Type B pancreatic cell (in vitro differentiated cells): Measurements from ENCODE around the gene PDE4C. TPM values are rescaled to one million over a fixed set of nuclear protein-coding genes. Genes with fewer than 3 reads are reported as not detected.

ENCODE experiments used
- DNase-seq: peaks from one replicate; pipeline ENCODE4 v3.0.0; 2021; ENCODE audit warnings: mixed read lengths; ENCODE audit not compliant: unreplicated experiment; ENCODE audit errors: extremely low spot score
- H3K27ac Mint-ChIP-seq: 2 replicates; pipeline ENCODE4 v1.8.0; 2021; ENCODE audit warnings: mild to moderate bottlenecking, mixed read lengths
- H3K27me3 Mint-ChIP-seq: 2 replicates; pipeline ENCODE4 v1.8.0; 2021; ENCODE audit warnings: mixed read lengths
- H3K36me3 Mint-ChIP-seq: 2 replicates; pipeline ENCODE4 v1.8.0; 2021; ENCODE audit warnings: mixed read lengths
- H3K4me1 Mint-ChIP-seq: one replicate; pipeline ENCODE4 v1.8.0; 2021; ENCODE audit warnings: mixed read lengths; ENCODE audit not compliant: unreplicated experiment
- H3K4me3 Mint-ChIP-seq: 2 replicates; pipeline ENCODE4 v1.8.0; 2021; ENCODE audit warnings: mild to moderate bottlenecking, mixed read lengths
- H3K9me3 Mint-ChIP-seq: 2 replicates; pipeline ENCODE4 v1.8.0; 2021; ENCODE audit warnings: mixed read lengths
- total RNA-seq: library from RNA; stranded (reverse); gene quantifications from 2 replicates; pipeline ENCODE4 v1.2.1, GENCODE V29; 2021; ENCODE audit warnings: low replicate concordance
- TF ChIP-seq, protein P1 (sequence below): fragments of 200-600 bp; sonication (generic); conservative IDR thresholded peaks from 2 replicates; pipeline ENCODE4 v1.5.0; 2021; ENCODE audit warnings: antibody characterized with exemption, mild to moderate bottlenecking

The PDE4C gene
- total RNA-seq, 1 donor from 2014 or later: 0.89 TPM

DNA sequence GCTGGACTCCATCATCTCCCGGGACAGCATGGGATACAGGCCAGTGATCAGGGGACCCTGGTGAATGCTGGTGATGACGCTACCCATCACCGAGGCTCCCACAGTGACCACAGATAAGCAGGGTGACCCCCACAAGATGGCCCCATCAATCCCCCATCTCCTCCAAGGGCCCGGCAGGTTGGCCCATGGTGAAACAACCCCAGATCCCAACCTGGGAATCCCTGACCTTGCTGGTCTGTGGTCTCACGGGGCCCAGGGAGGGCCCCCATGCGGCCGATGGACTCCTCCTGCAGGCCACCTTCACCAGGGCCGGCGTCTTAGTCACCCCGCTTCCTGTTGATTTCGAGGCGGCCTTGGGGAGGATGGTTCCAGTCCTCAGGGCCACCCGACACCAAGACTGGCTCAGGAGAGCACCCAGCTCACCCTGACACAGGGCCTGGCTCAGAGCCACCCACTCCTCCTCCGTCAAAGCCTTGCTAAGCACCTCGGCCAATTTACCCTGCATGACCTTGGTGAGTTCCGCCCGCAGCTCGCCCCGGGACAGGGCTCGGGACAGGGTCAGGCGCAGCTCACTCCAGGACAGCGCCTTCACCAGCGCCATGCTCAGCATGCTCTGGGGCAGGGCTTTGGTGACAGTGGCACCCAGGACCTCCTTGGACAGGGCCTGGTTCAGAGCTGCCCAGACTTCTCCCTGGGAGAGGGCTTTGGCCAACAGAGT lies 38.1 kb upstream of the PDE4C start:
- Mint-ChIP-seq H3K27ac (no peak overlapping the region), H3K36me3 (peaks cover 11% of the 10 kb centered on the region), H3K9me3 (no peaks in the 10 kb centered on the region), H3K4me1 (no peaks in the 10 kb centered on the region), H3K27me3 (no peaks in the 10 kb centered on the region), H3K4me3 (no peak overlapping the region)
- no peak for DNase-seq
- TF ChIP-seq, protein P1, sequence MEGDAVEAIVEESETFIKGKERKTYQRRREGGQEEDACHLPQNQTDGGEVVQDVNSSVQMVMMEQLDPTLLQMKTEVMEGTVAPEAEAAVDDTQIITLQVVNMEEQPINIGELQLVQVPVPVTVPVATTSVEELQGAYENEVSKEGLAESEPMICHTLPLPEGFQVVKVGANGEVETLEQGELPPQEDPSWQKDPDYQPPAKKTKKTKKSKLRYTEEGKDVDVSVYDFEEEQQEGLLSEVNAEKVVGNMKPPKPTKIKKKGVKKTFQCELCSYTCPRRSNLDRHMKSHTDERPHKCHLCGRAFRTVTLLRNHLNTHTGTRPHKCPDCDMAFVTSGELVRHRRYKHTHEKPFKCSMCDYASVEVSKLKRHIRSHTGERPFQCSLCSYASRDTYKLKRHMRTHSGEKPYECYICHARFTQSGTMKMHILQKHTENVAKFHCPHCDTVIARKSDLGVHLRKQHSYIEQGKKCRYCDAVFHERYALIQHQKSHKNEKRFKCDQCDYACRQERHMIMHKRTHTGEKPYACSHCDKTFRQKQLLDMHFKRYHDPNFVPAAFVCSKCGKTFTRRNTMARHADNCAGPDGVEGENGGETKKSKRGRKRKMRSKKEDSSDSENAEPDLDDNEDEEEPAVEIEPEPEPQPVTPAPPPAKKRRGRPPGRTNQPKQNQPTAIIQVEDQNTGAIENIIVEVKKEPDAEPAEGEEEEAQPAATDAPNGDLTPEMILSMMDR: no peak

DNA sequence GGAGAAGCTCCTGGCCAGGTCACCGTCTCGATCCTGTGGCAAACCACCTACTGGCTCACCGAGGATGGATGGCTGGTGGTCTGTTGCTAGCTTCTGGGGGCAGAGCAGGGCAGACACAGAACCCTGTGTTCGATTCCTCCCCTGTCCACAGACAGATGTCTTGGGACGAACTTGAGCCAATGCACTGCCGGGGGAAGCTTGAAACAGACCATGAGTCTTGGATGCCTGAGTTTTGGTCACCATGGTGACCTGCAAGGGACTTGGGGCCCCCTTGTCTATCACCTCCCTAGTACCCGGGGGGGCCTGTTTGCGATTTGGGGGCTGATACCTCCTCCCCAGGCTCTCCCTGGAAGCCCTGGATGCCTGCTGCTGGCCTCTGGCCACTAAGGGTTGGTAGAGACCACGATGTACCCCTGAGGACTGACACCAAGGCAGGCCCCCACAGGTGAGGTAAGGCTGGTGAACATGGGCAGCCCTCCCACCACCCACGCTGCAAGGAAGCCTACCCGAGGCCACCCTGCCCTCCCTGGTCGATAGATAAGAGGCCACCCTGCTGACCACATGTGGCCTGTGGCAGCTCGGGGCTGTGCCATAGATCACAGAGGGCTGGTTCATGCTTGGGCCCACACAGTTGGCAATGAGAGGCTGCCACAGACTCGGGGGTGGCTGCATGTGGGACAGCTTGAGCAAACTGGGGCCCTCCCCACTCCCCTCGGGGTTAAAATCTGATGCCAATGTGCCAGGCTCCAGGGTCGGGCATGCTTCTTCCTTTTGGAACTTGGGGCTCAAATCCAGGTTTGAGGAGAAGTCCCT lies 37.3 kb upstream of the PDE4C start:
- Mint-ChIP-seq H3K4me1 (no peaks in the 10 kb centered on the region), H3K27ac (no peak overlapping the region), H3K36me3 (peaks cover 11% of the 10 kb centered on the region), H3K27me3 (no peaks in the 10 kb centered on the region), H3K9me3 (no peaks in the 10 kb centered on the region), H3K4me3 (no peak overlapping the region)
- DNase-seq: no peak
- TF ChIP-seq, protein P1: no peak

DNA sequence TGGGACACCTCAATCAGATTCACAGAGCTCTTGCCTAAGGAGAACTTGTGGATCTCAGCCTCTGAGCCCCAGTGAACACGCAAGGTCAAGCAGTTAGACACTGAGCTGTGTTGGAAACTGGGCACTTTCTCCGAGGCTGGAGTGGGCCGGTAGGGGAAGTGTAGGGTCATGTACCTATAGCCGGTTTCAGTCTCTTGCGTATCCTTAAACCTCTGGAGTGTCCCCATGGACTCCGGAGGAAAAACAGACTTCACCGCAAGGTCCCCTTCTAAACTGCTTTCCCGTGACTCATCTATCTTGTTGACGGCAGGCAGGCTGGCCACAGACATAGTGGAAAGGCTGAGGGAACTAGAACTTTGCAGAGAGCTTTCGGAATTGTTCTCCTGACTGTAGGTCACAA lies 36.7 kb upstream of the PDE4C start:
- Mint-ChIP-seq H3K27me3 (no peaks in the 10 kb centered on the region), H3K36me3 (peaks cover 6% of the 10 kb centered on the region), H3K4me3 (no peak overlapping the region), H3K9me3 (no peaks in the 10 kb centered on the region), H3K27ac (no peak overlapping the region), H3K4me1 (no peaks in the 10 kb centered on the region)
- DNase-seq: no peak
- TF ChIP-seq, protein P1: no peak

DNA sequence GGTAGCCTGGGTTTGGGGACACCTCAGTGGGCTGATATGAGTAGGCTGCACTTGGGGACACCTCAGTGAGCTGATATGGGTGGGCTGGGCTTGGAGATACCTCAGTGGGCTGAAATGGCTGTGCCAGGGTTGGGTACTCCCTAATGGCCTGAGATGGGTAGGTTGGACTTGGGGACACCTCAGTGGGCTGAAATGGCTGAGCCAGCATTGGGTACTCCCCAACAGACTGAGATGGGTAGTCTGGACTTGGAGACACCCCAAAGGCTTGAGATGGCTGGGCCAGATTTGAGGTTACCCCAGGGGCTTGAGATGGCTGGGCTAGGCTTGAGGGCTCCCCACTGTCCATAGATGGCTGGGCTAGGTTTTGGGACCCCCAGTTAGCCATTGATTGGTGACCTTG lies 35.9 kb upstream of the PDE4C start:
- H3K9me3 Mint-ChIP-seq: no peaks in the 10 kb centered on the region
- H3K27me3 Mint-ChIP-seq: no peaks in the 10 kb centered on the region
- no peak for DNase-seq
- H3K27ac Mint-ChIP-seq: no peak overlapping the region
- H3K4me1 Mint-ChIP-seq: no peaks in the 10 kb centered on the region
- H3K4me3 Mint-ChIP-seq: no peak overlapping the region
- TF ChIP-seq, protein P1: no peak
- H3K36me3 Mint-ChIP-seq: peaks cover 6% of the 10 kb centered on the region

DNA sequence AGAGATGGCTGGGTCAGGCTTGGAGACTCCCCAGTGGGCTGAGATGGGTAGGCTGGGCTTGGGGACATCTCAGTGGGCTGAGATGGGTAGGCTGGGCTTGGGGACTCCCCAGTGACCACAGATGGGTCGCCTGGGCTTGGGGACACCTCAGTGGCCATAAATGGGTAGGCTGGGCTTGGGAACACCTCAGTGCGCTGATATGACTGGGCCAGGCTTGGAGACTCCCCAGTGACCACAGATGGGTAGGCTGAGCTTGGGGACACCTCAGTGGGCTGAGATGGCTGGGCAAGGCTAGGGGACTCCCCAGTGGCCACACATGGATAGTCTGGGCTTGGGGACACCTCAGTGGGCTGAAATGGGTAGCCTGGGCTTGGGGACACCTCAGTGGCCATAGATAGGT lies 35.2 kb upstream of the PDE4C start:
- TF ChIP-seq, protein P1: no peak
- H3K9me3 Mint-ChIP-seq: no peaks in the 10 kb centered on the region
- no peaks in the 10 kb centered on the region for H3K27me3 Mint-ChIP-seq
- DNase-seq: no peak
- H3K27ac Mint-ChIP-seq: no peak overlapping the region
- H3K4me3 Mint-ChIP-seq: no peak overlapping the region
- H3K4me1 Mint-ChIP-seq: no peaks in the 10 kb centered on the region
- H3K36me3 Mint-ChIP-seq: peaks cover 6% of the 10 kb centered on the region
